HG03457 (cell line): ENCODE measurements around the gene CYP1B1.
"Not testable (repeated sequence)": the region's sequence is repeated elsewhere in the genome, so short reads cannot be mapped to it uniquely, and the experiment has no call there.

ENCODE experiments used
- ATAC-seq: cut with Tn5 transposase; IDR thresholded peaks from one replicate; pipeline ENCODE4 v1.9.1; 2021; ENCODE audit warnings: moderate number of reproducible peaks; ENCODE audit not compliant: unreplicated experiment

The CYP1B1 gene

GRCh38 chr2:38075507-38076151 is at the start of gene CYP1B1:
CYP1B1 (minus strand) TSS chr2:38076151; CDS start chr2:38075388, 763 bp downstream.
- no peak for ATAC-seq

- no peak for ATAC-seq
These were observed 49.1 kb upstream of the CYP1B1 start for GRCh38 chr2:38125007-38125406.

- no peak for ATAC-seq
These were observed 48.0 kb upstream of the CYP1B1 start for GRCh38 chr2:38123911-38124310.

GRCh38 chr2:38122344-38122743 is 46.4 kb upstream of the CYP1B1 start:
- ATAC-seq = no peak

GRCh38 chr2:38121481-38121880 is 45.5 kb upstream of the CYP1B1 start:
- no peak for ATAC-seq

GRCh38 chr2:38120829-38121228 is 44.9 kb upstream of the CYP1B1 start:
- ATAC-seq = no peak

GRCh38 chr2:38120264-38120592 is 44.3 kb upstream of the CYP1B1 start:
- ATAC-seq = no peak

- ATAC-seq = no peak
These were observed 40.8 kb upstream of the CYP1B1 start for GRCh38 chr2:38116762-38117161.

GRCh38 chr2:38115216-38116032 is 39.5 kb upstream of the CYP1B1 start:
- ATAC-seq = no peak

- no peak for ATAC-seq
These were observed 38.2 kb upstream of the CYP1B1 start for GRCh38 chr2:38113981-38114708.

GRCh38 chr2:38113051-38113450 is 37.1 kb upstream of the CYP1B1 start:
- no peak for ATAC-seq

- not testable (repeated sequence) for ATAC-seq
These were observed 35.4 kb upstream of the CYP1B1 start for GRCh38 chr2:38111350-38111749.

- ATAC-seq = no peak
These were observed 33.8 kb upstream of the CYP1B1 start for GRCh38 chr2:38109732-38110181.

- ATAC-seq = no peak
These were observed 33.2 kb upstream of the CYP1B1 start for GRCh38 chr2:38108907-38109731.

GRCh38 chr2:38107738-38108410 is 31.9 kb upstream of the CYP1B1 start:
- ATAC-seq = no peak

GRCh38 chr2:38106405-38107094 is 30.6 kb upstream of the CYP1B1 start:
- no peak for ATAC-seq

GRCh38 chr2:38105922-38106321 is 30.0 kb upstream of the CYP1B1 start:
- ATAC-seq = no peak

- ATAC-seq = no peak
These were observed 28.6 kb upstream of the CYP1B1 start for GRCh38 chr2:38104598-38104997.

GRCh38 chr2:38100328-38100727 is 24.4 kb upstream of the CYP1B1 start:
- no peak for ATAC-seq
